CD4-positive, alpha-beta T cell treated with Interferon alpha-2 for 1 hour (primary cell): ENCODE data around the gene UNK.

Experiments used
- DNase-seq, 2 donors: peaks; one replicate each; pipeline ENCODE4 v3.0.0-alpha.2; 2020 to 2022

UNK gene

DNA sequence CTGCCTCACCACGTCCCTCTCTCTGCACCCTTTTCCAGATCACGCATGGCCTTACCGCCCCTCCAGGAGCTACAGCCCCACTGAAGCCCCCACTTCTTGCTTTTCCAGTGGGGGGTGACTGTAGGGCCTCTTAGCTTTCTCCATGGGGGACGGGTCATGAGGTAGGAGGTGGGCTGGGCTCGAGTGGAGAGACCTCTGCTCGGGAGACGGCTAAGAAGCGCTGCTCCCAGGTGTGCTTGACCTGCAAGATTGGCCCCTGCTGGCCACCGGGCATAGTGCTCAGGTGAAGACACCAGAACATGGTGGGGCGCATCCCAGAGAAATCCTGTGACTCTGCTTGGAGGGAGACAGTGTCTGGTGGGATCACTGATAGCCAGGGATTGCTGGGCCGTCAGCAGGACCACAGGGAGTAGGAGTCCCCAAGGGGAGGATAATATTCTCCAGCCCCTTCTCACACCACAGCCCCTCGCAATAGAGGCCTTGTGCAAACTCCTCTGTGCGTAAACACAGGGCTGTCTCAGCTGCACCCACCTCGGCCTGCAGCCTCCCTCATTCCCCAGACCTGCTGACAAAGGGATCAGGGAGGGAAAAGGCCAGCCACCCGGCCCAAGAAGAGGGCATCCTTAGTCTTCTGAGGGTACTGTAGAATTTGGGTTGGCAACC lies 10.7 kb upstream of the UNK start:
- no peak for DNase-seq

DNA sequence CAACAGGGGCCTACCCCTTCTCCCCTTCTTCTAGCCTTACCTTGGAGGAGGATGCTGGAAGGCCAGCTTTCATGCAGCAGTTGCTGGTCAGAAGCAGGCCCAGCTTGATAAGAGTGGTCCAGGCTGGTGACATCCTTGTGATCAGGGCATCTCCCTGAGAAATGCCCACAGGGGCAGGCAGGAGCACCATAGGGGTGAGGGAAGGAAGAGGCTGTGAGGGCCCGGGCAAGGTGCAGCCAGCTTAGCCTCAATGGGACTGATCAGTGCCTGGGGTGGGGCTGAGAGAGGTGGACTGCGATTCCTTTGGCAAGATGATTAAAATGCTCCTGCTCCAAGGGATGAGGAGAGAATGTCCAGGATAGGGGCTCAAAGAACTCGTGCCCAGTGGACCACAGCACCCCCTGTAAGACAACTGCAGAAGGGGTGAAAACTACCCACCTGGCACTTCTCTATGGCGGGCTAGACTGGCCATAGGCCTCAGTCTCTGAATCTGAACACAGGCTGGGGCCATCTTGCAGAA lies 10.1 kb upstream of the UNK start:
- DNase-seq, result peak in 1 of 2 donors; percentile 32

DNA sequence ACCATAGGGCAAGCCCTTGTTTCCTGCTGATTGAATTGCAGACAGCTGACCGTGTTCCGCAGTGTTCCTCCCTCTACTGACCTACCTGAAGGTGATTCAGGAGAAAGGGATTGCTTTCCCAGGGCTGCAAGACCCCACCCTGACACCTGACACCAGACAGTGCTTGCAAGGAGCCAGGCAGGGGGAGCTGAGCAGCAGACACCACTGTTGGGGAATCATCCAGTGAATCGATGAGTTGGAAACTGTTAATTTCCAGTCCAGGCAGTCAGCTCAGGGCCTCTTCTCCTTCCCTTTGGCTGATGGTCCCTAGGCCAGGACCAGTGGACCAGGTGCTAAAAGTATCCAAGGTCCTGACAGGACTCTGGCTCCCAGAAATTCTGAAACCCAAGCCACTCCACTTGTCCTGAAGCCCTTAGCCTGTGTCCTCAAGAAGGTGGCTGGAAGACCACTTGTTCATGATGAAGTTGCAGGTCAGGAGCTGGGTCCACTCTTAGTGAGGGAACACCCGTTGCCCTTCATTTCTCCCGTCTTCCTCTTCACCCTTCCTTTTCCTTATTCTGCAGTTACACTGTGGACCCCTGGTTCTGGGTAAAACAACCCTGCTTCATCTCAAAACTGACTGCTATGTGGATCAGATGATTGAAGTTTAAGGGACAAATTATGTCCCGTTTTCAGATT lies 9.5 kb upstream of the UNK start:
- peak; percentile 14 to 52 for DNase-seq

DNA sequence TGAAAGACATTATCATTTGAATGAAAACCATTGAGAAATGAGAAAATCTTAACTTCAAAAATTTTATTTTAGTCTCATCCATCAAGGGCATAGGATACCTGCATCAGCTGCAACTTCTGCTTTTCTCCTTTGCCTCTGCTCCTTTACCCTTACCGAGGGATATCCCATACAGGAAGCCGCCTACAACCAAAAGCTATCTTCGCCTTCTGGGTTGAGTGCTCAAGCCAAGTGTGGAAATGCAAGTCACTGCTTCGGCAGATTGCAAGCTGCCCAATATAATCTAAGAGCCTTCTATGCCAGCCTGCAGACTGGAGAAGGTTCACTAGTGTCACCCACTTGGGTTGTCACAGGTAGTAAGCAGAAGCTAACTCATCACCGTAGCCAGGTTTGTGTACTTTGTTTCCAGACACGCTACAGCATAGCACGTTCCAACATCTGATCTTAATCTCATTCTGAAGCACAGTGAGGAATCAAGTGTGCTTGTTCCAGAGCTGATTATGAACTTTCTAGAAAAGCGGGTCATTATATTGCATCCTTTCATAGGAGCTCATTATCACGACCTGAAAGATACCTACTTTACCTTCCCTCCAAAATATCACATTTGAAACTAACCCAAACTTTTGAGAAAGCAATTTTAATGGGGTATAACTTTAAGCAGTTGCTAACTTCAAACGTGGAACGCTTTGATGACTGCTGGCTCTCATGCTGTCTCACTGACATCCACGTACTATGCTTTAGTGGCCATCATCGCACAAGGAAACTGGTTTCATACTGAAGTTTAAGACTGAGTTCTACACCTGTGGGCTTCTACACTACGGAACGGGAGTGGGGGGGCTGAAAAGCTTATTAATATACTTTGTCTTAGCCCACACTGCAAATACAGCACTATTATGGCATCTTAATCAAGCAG lies 8.0 kb upstream of the UNK start:
- DNase-seq, result peak; percentile 65 to 67

DNA sequence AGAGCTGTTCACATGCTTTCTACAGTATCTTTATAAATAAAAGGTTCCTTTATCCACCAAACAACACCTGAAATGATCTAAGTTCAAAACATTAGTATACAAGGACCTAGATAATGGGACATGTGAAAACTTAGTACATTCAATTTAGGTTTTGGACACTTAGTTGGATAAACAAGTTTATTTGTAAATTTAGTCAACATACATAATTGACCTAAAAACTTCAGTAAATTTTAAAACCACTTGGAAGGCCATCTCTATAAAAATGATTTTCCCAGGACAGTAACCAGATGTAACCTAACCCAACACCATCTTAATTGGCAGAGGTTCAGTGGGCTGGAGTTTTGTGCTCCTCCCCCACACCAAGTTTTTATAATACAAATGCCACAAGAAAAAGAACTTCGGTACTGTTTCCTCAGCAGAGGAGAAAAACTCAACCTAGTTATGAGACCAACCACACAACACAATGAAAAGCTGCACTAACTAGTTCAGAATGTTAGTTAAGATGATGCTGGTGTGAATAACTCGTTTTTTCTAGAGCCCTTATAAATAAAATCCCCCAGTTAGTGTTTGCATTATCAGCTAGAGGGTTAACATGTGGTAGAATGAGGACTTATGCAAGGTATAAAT lies 7.2 kb upstream of the UNK start:
- peak in 1 of 2 donors; percentile 49 for DNase-seq

DNA sequence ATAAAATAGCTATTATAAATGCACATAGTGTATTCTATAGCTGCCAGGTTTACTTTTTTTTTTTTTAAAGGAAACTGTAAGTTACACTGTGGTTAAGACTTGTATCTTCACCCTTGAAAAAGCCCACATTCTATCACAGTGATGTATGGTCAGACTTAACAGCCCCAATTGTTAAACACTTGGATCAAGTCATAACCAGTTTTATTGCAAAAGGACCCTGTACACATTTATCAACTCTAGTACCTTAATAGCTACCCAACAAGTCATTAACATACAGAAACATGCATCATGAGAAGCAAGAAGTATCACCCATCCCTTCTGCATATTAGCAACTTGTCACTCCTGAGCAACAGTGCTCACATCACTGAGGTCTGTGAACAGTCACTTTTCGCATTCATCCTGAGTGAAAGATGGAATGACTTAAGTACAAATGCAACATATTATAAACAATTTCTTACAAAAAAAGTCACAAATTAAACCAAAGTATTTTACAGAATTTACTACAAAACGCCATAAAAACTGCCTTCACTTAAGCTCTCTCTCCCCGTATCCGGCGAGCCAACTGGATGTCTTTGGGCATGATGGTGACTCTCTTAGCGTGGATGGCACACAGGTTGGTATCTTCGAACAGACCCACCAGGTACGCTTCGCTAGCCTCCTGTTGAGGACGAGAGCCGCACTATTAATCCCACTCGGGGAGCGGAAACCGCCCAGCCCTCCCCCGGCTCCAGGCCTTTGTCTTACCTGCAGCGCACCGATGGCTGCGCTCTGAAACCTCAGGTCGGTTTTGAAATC lies 6.3 kb upstream of the UNK start:
- DNase-seq, result peak; percentile 28 to 39

DNA sequence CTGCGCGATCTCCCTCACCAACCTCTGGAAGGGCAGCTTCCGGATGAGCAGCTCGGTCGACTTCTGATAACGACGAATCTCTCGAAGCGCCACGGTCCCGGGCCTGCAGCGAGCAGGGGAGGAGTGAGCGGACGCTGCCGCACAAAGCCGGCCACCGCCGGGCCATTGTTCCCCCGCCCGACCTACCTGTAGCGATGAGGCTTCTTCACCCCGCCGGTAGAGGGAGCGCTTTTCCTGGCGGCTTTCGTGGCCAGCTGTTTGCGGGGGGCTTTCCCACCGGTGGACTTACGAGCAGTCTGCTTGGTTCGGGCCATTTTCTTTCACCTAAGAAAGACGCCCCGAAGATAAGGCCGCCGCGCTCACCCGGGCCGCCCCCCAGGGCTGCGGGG lies 5.8 kb upstream of the UNK start:
- DNase-seq, result peak in 1 of 2 donors; percentile 87

DNA sequence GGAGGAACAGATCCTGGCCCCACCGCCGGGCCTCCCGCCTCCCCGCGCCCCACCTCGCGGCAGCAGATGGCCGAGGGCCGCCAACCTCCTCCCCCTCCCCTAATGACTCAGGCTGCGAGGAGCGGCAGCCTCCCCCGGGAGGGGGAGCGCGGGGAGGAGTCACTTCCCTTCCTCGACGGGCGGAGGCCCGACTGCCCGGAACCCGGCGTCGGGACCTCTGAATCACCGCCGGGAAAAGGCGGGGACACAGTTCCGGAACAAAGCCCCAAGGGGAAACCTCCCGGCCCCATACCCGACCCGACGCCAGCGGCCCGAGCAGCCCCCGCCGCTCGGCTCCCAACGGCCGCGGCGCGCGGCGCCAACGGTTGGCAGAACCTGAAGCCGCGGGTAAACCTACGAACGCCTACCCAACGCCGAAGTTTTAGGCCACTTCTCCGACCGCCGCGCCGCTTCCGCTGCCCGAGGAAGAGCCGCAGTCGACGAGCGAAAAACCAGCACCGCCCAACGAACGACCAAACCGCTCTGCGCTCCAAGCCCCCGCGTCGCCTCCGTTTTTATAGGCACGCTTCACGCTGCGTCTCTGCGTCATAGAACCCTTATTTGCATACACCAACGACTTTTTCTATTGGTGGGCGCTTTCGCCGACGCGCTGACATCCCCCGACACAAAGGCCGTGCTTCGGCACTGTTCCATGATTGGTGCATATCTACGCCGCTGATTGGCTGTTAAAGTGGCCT lies 5.2 kb upstream of the UNK start:
- DNase-seq, result peak; percentile 99

DNA sequence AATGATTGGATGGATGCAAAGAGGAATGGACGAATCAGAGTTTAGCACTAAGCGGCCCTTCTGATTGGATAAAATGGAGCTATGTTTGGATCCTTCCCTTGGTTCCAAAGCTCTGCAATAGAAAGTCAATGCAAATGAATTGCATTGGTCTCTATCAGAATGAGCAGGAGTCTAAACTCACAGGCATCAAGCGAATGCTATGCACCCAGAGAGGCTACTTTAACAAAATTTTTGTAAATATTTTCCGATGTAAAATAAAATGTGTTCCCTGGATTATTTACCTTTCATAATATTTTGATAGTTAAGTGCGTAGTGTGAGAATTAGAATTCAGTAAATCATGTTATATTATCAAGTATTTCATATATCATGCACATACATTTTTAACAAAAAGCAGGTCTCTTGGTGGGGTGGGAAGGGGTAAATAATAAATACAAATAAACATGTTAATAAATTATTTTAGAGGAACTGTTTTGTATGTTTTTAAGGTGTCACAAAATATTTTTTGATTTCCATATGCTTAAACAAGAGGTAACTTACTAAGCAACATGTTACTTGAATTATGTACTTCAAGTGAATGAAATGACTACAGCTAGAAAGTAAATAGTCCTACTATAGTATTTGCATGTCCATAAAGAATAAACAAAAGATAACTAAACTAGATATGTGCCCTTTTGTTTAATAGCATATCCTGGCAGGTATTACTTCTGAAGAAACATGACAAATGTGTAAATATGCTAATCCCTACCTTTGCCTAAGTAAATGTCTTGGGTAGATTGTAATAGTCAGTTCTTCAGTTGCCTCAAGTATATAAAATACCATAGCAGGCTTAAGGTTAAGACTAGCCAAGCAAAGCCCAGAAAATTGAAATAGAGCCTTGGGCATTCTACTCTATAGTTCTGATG lies 4.4 kb upstream of the UNK start:
- DNase-seq, result no peak

DNA sequence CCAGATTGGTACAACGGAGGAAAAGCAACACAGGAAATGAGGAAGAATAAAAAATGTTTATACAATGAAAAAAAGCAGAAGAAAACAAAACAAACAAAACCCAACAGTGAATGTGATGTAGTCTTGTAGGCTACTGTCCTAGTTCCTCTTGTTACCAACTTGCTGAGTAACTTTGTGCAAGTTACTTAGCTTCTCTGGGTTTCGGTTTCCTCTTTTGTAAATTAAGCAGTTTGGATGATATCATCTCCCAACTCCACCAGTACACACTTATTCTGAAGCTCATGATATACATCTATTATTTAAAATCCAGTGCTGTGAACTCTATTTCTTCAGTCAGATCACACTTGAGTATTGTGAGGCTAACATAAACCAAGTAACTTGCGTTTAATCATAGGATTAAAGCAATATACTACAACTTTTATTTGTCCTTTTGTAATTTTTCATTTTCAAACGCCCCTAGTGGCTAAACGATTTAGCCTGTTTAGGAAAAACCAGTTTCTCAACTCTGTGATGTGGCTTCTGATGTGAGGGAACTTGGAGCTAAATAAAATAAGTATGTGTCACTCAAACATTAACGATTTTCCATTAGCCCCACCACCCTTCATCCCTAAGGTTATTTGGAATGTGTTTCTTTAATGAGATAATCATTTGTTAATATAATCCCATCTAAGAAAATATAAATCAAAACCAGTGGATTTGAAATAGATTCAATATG lies 1.4 kb upstream of the UNK start:
- DNase-seq, result peak; percentile 33 to 85

DNA sequence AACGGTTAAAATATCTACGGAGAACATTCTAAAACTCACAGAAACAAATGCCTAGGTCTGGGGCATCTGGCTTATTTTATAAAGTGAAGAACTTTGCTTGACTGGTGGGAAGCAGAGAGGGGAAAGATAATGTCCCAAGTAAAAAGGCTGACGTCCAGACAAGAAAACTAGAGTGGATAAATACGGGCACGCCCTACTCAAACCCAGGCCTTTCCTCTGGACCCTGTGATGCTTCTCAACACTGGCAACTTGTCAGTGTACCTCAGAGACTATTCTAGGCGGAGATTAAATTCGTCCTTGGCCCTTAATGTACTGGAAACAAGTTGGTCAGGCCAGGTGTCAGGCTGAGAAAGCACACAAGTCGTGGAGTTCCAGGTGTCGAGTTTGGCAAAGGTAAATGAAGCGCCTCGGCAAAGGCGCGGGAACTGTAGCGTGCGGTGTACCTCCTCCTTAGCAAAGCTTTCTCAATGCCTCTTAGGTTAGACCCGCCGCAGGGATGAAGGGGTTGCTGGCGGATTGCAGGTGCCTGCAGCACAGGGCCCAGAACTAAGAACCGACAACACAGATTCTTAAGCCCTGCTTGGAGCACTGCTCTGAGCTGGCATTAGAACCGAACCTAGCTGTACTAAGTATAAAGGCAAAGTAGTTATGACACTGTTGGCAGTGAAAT lies 668 bp upstream of the UNK start:
- DNase-seq, result no peak

DNA sequence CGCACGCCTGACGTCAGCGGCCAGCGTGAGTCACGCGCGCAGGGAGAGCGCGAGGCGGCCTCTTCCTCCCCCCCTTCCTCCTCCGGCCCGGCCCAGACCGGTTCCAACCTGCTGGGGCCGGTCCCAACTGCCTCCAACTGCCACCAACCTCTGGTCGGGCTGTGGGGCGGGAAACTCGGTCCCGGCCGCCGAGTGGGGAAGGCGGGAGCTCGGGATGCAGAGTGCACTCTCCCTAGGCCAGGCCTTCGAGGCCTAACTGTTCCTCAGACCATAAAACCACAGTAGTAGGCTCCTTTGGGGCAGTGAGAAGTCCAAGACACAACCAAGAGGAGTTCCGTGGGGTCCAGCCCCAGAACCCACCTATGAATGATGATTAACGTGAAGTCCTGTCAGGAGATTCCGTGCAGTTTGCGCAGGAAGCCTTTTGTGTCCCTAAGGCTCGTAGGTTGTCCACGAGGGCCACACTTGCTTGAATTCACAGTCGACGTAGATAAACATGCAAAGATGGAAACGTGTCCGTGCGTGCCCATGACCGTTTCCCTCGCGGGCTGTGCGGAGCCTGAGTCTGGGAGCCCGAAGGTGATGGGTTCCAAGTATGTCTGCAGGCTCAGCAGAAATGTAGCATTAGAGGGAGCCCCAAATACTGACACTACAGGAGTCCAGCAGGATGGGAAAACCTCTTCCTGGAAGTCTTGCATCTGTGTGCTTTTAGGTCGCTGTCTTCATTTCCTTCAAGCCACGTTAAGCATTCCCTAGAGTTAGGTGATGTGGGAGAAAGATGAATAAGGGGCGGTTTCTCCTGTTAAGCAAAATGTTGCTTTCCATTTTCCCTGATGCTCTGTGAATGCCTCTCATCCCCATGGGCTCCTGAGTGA lies 647 bp downstream of the UNK start:
- peak; percentile 92 to 93 for DNase-seq

DNA sequence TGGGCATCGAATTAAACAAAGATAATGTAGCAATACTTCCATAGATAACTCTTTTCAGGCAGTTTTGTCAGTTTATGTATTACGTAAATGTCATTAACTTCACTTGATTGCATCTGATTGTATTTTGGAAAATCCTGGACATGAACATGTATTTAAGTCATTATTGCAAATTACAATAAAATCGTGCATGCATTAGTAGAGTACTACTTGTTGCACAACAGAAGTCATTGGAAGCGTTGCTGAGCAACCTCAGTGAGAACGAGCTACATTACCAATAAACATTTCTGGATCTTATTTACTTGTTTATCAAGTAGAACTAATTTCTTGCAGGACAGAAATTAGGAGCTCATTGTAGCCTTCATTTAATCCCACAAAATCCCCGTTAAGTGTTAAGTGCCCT lies 6.6 kb downstream of the UNK start:
- no peak for DNase-seq

DNA sequence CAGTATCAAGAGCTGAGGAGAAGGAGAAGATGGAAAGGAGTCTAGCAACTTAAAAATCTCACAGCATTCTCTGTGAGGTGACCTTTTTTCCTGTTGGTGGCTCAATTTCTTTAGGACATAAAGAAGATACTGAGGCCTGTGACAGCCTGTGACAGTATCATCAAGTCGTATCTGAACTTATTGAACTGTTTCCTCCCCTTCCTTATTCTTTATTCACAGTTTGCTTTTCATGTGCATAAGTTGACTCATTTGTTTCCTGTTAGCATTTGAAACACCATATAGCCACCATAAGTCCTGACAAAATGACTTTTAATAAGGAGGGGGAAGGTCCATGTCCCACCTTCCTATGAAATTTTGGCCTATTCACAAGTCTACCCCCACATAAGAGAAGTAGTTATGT lies 8.9 kb downstream of the UNK start:
- DNase-seq, result no peak

DNA sequence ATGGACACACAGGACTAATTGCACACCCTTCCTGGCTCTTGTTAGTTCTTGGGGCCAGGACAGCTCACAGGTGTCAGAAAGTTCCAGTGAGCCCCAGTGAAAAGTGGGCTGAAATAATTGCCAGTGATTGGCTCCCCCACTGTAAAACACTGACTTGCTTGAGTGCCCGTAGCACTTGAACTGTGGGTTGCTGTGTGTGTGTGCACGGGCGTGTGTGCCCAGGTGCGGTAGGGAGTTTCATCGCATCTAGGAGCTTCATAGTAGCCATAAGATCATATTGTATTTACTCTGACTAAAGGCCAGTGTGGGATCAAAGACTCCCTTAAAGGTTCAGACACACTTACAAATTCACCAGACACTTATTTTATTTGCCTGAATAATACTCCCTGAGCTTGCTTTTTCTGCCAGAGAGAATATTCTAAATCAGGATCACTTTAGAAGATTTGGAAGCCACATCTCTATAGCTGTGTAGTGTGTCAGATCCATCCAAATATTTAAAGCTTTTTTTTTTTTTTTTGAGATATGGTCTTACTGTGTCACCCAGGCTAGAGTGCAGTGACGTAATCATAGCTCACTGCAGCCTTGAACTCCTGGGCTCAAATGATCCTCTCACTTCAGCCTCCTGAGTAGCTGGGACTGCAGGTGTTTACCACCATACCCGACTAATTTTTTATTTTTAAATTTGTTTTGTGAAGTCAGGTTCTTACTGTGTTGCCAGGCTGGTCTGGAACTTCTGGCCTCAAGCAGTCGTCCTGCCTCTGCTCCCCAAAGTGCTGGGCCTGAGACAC lies 11.4 kb downstream of the UNK start:
- DNase-seq, result no peak

DNA sequence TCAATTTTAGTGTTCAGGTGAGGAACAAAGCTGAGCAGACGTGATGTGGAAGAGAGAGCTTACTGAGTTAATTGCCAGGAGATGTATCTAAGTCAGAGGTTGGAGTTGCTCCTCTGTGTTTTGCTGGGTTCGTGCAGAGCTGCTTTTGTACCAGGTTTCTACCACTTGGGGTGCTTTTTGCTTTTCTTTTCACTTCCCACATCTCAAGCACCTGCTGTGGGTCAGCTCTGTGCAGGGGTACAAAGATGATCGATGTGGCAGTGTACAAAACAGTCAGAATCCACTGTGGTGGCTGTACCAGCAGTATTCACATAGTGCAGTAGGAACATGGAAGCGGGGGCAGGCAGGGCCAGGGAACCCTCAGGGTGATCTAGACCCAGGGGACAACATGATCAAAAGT lies 14.8 kb downstream of the UNK start:
- DNase-seq, result no peak

DNA sequence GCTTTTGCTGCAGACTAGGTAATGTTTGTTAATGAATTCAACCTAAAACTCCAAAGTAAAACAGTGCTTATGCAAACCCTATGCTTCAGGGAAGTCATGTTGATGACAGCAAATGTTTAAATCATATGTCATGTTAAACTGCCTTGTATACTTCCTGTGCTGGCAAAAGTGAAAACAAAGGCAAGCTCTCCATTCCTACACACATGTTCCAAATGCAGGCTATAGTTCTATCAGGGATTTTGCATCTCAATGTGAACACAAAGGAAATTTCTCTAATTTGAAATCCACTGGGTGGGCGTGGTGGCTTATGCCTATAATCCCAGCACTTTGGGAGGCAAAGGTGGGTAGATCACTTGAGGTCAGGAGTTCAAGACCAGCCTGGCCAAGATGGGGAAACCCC lies 19.3 kb downstream of the UNK start:
- DNase-seq, result no peak
